Subcutaneous adipose tissue (tissue), 4 donors: ENCODE data around the gene FLAD1. TPM values are rescaled to one million over a fixed set of nuclear protein-coding genes. Genes with fewer than 3 reads are reported as not detected.

Experiments used
- total RNA-seq, 4 donors: library from RNA; depleted of rRNA; stranded (reverse); fragments of >200 nt; gene quantifications; one replicate each; pipeline ENCODE4 v1.1.0, GENCODE V29; 2016
- TF ChIP-seq, protein P1 (sequence below): fragments of 450-650 bp; IDR thresholded peaks from one replicate; pipeline ENCODE4 v1.5.1; 2016; ENCODE audit warnings: low read depth, mild to moderate bottlenecking, control low read depth, antibody characterized with exemption, moderate library complexity

FLAD1 gene
- total RNA-seq, 4 donors from 2014 or later, result 23.5 to 25.9 (median 24.7) TPM

GRCh38 chr1:155004352-155005075 lies 21.4 kb downstream of the FLAD1 start:
- TF ChIP-seq, protein P1, sequence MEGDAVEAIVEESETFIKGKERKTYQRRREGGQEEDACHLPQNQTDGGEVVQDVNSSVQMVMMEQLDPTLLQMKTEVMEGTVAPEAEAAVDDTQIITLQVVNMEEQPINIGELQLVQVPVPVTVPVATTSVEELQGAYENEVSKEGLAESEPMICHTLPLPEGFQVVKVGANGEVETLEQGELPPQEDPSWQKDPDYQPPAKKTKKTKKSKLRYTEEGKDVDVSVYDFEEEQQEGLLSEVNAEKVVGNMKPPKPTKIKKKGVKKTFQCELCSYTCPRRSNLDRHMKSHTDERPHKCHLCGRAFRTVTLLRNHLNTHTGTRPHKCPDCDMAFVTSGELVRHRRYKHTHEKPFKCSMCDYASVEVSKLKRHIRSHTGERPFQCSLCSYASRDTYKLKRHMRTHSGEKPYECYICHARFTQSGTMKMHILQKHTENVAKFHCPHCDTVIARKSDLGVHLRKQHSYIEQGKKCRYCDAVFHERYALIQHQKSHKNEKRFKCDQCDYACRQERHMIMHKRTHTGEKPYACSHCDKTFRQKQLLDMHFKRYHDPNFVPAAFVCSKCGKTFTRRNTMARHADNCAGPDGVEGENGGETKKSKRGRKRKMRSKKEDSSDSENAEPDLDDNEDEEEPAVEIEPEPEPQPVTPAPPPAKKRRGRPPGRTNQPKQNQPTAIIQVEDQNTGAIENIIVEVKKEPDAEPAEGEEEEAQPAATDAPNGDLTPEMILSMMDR, result no peak

DNA sequence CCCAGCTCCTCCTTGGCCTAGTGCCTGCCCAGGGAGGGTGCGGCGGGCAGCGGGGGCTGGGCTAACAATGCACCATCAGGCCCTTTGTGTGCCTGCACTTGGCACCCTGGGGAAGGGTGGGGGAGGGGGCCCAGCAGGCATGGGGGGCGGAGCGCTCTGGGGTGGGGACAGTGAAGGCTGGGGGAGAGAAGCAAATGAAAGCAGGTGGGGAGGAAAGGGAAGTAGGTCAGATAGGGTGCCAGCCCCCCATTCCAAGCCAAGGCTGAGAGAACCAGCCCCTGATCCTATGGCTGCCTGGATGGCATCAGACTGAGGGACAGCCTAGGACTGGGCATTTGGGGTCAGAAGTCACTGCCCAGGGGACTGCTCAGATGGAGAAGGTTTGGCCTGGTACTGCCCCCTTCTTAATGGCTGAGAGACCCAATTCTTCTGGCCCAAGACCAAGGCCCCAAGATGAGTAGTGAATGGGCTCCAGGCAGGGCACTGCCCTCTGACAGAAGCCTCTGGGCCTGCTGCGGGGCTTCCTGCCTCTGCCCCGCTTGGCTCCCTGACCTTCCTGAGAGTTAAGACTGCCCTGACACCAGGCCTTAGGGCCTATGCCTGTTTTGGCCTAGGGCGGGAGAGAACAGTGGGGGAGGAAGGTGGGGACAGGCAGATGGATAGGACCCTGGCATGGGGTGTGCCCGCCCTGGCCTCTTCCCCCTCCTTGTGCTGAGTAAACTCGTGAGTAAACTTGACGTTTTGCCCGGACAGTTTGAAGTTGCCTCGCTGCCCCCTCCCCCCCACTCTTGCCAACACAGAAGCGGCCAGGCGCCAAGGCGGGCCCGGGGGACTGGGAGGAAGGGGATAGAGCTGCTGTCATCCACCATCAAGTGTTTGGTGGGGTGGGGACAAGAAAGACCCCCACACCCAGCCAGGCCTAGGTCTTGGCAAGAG lies 22.2 kb downstream of the FLAD1 start:
- TF ChIP-seq, protein P1, result no peak

DNA sequence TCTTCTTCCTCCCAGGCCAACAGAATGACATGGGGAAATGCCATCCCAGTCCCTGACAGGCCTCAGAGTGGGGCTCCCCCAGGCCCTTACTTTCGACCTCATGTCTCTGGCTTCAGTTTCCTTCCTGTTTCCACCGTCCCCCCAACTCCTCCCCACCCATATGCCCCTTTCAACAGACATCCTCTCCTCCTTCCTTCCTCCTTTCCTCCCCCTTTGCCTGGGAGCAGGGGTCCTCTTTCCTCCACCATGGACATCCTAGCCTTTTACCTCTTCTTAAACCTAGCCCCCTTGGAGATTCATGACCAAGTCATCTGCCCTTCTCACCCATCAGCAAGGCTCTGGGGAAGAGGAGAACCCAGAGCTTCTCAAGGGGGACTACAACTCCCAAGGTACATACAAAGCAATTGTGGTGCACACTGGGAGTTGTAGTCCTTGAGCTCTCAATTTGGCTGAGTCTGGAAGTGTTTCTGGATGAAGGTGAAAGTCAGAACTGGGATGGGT lies 23.5 kb downstream of the FLAD1 start:
- TF ChIP-seq, protein P1, result no peak

GRCh38 chr1:155007251-155007828 lies 24.2 kb downstream of the FLAD1 start:
- TF ChIP-seq, protein P1, result no peak

DNA sequence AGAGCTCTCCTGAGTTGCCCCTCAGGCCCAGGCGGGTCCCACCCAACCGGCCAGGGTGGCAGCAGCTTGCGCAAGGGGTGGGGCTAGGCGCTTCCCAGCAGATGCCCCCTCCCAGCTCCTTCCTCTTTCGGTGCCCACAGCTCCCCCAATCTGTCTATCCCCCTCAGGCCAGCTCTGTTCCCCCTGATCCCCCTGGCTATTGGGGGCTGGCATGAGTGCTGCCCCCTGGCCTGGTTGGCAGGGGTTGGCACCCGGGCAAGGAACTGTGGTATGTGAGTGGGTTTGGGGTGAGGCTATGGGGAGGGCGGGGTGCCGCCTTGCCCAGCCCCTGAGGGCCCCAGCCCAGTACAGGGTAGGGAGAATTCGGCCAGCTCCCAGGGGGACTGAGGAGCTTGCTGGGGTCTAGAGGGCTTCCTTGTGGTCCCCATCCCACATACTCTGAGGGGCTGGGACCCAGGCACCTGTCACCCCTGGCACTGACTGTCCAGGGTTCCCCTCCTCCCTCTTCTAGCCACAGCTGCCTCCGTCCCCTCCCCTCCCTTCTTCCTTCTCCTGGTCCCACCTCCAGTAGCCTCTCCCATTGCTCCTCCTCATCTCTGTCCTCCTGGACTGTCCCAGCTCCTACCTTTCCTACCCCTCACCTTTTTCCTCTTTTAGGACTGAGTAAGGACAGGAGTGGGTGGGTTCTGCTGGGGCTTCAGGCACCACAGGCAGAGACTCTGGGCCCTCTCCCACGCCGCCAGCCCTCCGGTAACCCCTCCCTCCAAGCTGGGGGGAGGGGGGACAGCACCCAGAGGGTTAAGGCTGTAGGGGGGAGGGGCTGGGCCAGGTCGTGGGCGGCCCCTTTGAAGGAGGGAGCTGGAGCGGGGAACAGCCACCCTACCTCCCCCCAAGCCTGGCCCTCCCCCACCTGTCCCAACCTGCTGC lies 25.1 kb downstream of the FLAD1 start:
- TF ChIP-seq, protein P1, result no peak

GRCh38 chr1:155009221-155009711 lies 26.1 kb downstream of the FLAD1 start:
- TF ChIP-seq, protein P1, result no peak
